HG02852 (cell line): ENCODE measurements around the gene PACSIN2.

ENCODE experiments used
- ATAC-seq: cut with Tn5 transposase; IDR thresholded peaks from one replicate; pipeline ENCODE4 v1.9.1; 2021; ENCODE audit warnings: mild to moderate bottlenecking, moderate library complexity; ENCODE audit not compliant: unreplicated experiment

PACSIN2 gene

DNA sequence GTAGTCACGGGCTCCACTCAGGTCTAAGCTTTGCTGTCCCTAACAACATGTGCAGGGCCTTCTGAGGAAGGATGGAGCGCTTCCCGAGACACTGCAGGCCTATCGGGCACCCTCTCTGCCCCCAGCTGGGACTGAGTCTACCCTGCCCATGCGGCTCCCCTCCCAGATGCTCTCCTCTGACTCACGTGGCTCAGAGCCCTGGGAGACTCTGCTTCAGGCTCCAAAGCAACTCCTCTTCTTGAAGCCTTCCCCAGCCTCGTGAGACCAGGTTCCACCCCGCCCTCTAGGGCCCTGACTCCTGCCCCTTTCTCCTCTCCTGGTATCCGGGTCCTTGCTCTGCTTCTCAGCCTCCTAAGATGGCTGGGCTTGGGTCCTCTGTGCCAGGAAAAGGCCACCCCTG lies 129.5 kb downstream of the PACSIN2 start:
- no peak for ATAC-seq

- ATAC-seq: no peak
Measured at GRCh38 chr22:42884616-42885375, 130.2 kb downstream of the PACSIN2 start.

- ATAC-seq: no peak
Measured at GRCh38 chr22:42883970-42884369, 131.0 kb downstream of the PACSIN2 start.

DNA sequence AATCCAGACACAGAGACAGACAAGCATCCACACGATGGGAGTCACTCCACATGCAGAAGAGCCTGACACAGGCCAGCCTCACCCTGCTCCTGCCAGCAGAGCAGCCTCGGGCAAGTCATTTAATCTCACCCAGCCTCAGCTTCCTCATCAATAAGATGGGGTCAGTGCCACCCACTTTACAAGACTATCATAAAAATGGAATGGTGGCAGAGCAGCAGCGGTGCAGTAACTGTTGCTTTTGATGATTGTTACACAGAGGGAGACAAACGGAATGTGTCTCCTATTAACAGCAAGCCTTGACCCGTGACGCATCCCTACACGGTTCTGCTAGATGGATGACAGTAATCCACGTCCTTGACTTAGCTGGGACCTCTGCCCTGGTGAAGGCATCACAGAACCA lies 131.8 kb downstream of the PACSIN2 start:
- ATAC-seq: no peak

- no peak for ATAC-seq
Measured at GRCh38 chr22:42881982-42882656, 132.8 kb downstream of the PACSIN2 start.

- ATAC-seq: no peak
Measured at GRCh38 chr22:42881298-42881697, 133.7 kb downstream of the PACSIN2 start.

GRCh38 chr22:42880815-42881214 lies 134.1 kb downstream of the PACSIN2 start:
- no peak for ATAC-seq

GRCh38 chr22:42879371-42880021 lies 135.5 kb downstream of the PACSIN2 start:
- no peak for ATAC-seq

DNA sequence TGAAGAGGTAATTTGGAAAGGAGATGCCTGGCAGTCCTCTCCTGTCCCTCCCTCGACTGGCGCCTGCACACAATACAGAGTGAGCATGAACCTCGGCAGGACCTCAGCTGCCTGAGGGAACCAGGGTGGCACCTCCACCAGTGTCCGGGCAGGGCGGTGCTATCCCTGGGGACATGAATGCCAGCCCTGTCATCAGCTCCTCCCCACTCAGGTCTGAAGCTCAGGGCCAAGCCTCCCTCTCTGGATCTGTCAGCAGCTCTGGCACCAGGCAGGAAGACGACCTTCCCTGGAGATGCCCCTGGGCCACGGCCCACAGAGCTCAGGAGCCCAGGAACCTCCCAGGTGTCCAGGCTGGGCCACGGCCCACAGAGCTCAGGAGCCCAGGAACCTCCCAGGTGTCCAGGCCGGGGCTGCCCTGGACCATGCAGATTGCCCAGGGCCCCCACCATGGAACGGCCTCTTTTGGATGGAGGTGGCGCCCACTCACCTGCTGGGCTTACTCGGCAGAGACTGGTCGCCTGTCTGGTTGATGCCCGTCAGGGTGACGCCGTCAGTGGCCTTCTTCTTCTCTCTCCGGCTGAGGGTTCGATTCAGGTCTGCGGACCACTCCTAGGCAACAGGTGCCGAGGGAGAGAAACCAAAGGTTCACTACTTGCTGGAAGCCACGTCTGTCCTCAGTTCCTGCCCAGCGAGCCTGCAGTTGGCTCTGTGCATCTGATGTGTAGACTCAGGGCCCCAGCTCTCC lies 136.2 kb downstream of the PACSIN2 start:
- no peak for ATAC-seq

DNA sequence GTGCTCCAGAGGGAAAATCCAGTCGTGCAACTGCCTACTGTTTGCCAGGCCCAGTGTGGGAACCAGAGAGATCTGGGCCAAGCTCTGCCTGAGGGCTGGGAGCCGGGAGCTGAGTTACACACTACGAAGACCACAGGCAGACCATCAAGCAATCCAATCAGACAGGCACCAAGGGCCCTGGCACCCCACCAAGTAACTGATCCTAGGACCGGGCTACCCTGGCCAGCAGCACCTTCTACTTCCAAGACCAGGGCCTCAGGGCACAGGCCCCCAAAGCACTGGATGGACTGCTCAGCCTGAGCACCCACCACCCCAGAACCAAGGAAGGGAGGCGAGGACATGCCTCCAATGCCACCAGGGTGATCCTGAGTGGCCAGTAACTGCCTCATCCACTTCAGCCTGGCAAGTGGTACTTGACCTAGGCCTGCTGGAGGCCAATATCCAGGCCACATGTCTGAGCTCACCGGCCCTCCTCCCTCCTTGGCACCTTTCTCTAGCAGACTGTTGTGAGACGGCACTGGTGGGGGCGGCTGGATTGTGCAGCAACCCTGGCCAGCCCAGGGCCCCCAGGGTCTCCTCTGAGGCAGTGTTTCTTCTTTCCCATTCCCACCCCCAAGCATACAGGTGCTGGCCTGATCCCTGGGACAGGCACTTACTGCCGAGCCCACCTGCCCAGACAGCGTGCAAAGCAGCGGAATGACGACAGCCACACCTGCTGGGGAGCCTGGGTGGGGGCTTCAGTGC lies 137.2 kb downstream of the PACSIN2 start:
- no peak for ATAC-seq

- ATAC-seq: no peak
Measured at GRCh38 chr22:42877158-42877557, 137.8 kb downstream of the PACSIN2 start.

GRCh38 chr22:42876041-42876440 lies 138.9 kb downstream of the PACSIN2 start:
- no peak for ATAC-seq

- ATAC-seq: no peak
Measured at GRCh38 chr22:42874010-42874409, 140.9 kb downstream of the PACSIN2 start.

GRCh38 chr22:42873356-42873755 lies 141.6 kb downstream of the PACSIN2 start:
- no peak for ATAC-seq

DNA sequence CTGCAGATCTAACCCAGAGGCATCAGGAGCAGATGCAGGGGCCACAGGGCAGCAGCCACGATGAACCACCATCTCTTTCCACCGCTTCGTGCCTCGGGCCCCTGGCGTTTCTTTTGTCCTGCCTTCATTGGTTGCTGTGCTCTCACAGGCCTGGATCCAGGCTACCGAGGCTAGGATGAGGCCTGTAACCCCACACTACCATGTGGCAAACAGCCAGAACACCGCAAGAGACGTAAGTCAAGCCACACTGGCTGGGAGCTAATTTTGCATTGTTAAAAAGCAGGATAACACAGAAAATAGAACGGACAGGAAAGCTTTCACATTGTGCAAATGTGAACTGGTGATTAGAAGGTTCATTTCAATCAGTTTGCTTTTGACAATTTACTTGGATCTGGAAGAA lies 142.1 kb downstream of the PACSIN2 start:
- no peak for ATAC-seq

- ATAC-seq: no peak
Measured at GRCh38 chr22:42871146-42872050, 143.6 kb downstream of the PACSIN2 start.

GRCh38 chr22:42869888-42870480 lies 145.0 kb downstream of the PACSIN2 start:
- ATAC-seq: no peak

GRCh38 chr22:42869463-42869862 lies 145.5 kb downstream of the PACSIN2 start:
- no peak for ATAC-seq

GRCh38 chr22:42868751-42869251 lies 146.1 kb downstream of the PACSIN2 start:
- ATAC-seq: no peak
